HepG2 (cell line): ENCODE measurements around the gene MC1R. TPM values are rescaled to one million over a fixed set of nuclear protein-coding genes. Genes with fewer than 3 reads are reported as not detected.

Experiments used
- ATAC-seq: fragments of 200-7000 bp; cut with Tn5 transposase; 3 replicates; pipeline ENCODE4 v1.9.1; 2020; ENCODE audit warnings: mild to moderate bottlenecking, moderate library complexity
- BruUV-seq: library from RNA; stranded (reverse); fragments of 400-500 nt; replicated peaks from 2 replicates; lab custom pipeline; 2021; lab: Mats Ljungman, UMichigan
- CTCF ChIA-PET: fragments of 300-600 bp; formaldehyde crosslinking; extraction: SDS; loops from one replicate; lab custom pipeline; 2021; ENCODE audit warnings: low total read pairs, inconsistent platforms, low intra/inter-chr PET ratio; lab: Yijun Ruan, JAX
- POLR2A ChIA-PET: fragments of 350-600 bp; sonication (Branson Sonifier 250); formaldehyde crosslinking; loops from one replicate; lab custom pipeline; 2020; ENCODE audit warnings: antibody characterized with exemption, inconsistent platforms; lab: Yijun Ruan, JAX
- DNase-seq: peaks from one replicate; pipeline ENCODE4 v3.0.0-alpha.2; 2015; ENCODE audit warnings: low spot score
- FAIRE-seq: peaks from 3 replicates; lab custom pipeline; 2011; peaks lifted over from hg19 to GRCh38; lab: Jason Lieb, UNC
- H2AFZ ChIP-seq: one replicate; pipeline ENCODE4 v1.6.1; 2011; ENCODE audit warnings: low read length, inconsistent platforms
- H3K27ac ChIP-seq: fragments of 300-600 bp; 3 replicates; pipeline ENCODE4 v1.8.0; 2011; ENCODE audit warnings: mixed run types, mild to moderate bottlenecking, mixed read lengths, low read length, inconsistent platforms; ENCODE audit not compliant: insufficient read depth; ENCODE audit errors: extremely low read length
- H3K27me3 ChIP-seq, 2 experiments: fragments of 200-600 bp in 1 of 2; 2 replicates in 1 of 2; 3 replicates in 1 of 2; pipeline versions ENCODE4 v1.6.0 to v1.8.0; 2011; ENCODE audit warnings: low read length in 2 of 2, mild to moderate bottlenecking in 2 of 2, moderate library complexity in 2 of 2, inconsistent platforms in 1 of 2; ENCODE audit not compliant: insufficient read depth in 2 of 2, control insufficient read depth in 1 of 2
- H3K36me3 ChIP-seq, 2 experiments: fragments of 200-600 bp in 1 of 2; replicated peaks in 1 of 2; 2 replicates in 1 of 2; 3 replicates in 1 of 2; pipeline versions ENCODE4 v1.5.1 to v1.8.0; 2011; ENCODE audit warnings: low read length in 2 of 2, inconsistent platforms in 1 of 2; ENCODE audit not compliant: insufficient read depth in 2 of 2, control insufficient read depth in 1 of 2
- H3K4me1 ChIP-seq: 2 replicates; pipeline ENCODE4 v1.5.1; 2012; ENCODE audit warnings: low read length, inconsistent platforms; ENCODE audit not compliant: insufficient read depth
- H3K4me2 ChIP-seq: 2 replicates; pipeline ENCODE4 v1.6.0; 2011; ENCODE audit warnings: low read depth, low read length, inconsistent platforms
- H3K4me3 ChIP-seq, 3 experiments: fragments of 200-600 bp in 1 of 3; sonication (generic), shearing (Covaris generic) in 1 of 3; replicated peaks in 1 of 3; 2 replicates each; pipeline ENCODE4 v1.5.1; 2011 to 2016; ENCODE audit warnings: low read length in 3 of 3, inconsistent platforms in 2 of 3, low read depth in 2 of 3, mild to moderate bottlenecking in 2 of 3, control low read depth in 1 of 3, mixed read lengths in 1 of 3; ENCODE audit not compliant: insufficient read depth in 1 of 3
- H3K79me2 ChIP-seq: one replicate; pipeline ENCODE4 v1.6.1; 2011; ENCODE audit warnings: low read length, inconsistent platforms; ENCODE audit not compliant: insufficient read depth
- H3K9ac ChIP-seq: 2 replicates; pipeline ENCODE4 v1.6.0; 2011; ENCODE audit warnings: mild to moderate bottlenecking, low read depth, low read length, inconsistent platforms; ENCODE audit not compliant: insufficient read depth
- H3K9me3 ChIP-seq: 2 replicates; pipeline ENCODE4 v1.5.1; 2012; ENCODE audit warnings: mild to moderate bottlenecking, low read length
- H4K20me1 ChIP-seq: 2 replicates; pipeline ENCODE4 v1.6.0; 2011; ENCODE audit warnings: inconsistent platforms, mild to moderate bottlenecking, low read length, moderate library complexity; ENCODE audit not compliant: insufficient read depth
- CC2D1A ChIP-seq: sonication (generic); formaldehyde crosslinking; IDR thresholded peaks from 2 replicates; pipeline ENCODE4 v1.8.1; 2023; ENCODE audit warnings: mild to moderate bottlenecking, missing genetic modification reagents
- NFYB ChIP-seq: sonication (generic); formaldehyde crosslinking; IDR thresholded peaks from 2 replicates; pipeline ENCODE4 v1.4.0; 2020; ENCODE audit warnings: missing genetic modification reagents
- POLR2A ChIP-seq, 2 experiments: IDR thresholded peaks; 2 replicates each; pipeline ENCODE4 v1.6.1; 2011; ENCODE audit warnings: low read depth in 2 of 2, low read length in 2 of 2, mild to moderate bottlenecking in 1 of 2, moderate library complexity in 1 of 2; ENCODE audit not compliant: insufficient read depth in 1 of 2
- ZC3H4 ChIP-seq: sonication (generic); formaldehyde crosslinking; IDR thresholded peaks from 2 replicates; pipeline ENCODE4 v1.4.0; 2020; ENCODE audit warnings: missing genetic modification reagents, borderline replicate concordance
- ZFY ChIP-seq: sonication (generic); formaldehyde crosslinking; IDR thresholded peaks from 2 replicates; pipeline ENCODE4 v1.4.0; 2020; ENCODE audit warnings: missing genetic modification reagents
- ZNF253 ChIP-seq: sonication (generic); formaldehyde crosslinking; IDR thresholded peaks from 2 replicates; pipeline ENCODE4 v1.8.0; 2022; ENCODE audit warnings: mild to moderate bottlenecking, missing genetic modification reagents, borderline replicate concordance
- WGBS: methylation state at CpG from one replicate; pipeline ENCODE4 v1.1.6; 2017; ENCODE audit warnings: low lambda C conversion rate; 5-methylcytosine and 5-hydroxymethylcytosine counted together
- in situ Hi-C: cut with HindIII; loops from 2 replicates; pipeline ENCODE4 v1.10.0; 2017; ENCODE audit warnings: low pct_unique_long_range_greater_than_20kb; ENCODE audit not compliant: extremely low pct_ligation_motif_present
- intact Hi-C: fragments of 100-400 bp; cut with micrococcal nuclease; formaldehyde crosslinking; loops from one replicate; pipeline ENCODE4 v1.10.0; 2022; ENCODE audit not compliant: unreplicated experiment
- polyA plus RNA-seq, 8 experiments: library from polyadenylated mRNA; depleted of rRNA in 3 of 8; stranded (reverse) in 7 of 8; unstranded in 1 of 8; fragments of >200 nt; fragmentation: Illumina TruSeq in 4 of 8; extraction: Trizol in 4 of 8; gene quantifications; 2 replicates each; pipeline versions ENCODE4 v1.2.1 to v1.2.3, GENCODE V29; 2011 to 2016; ENCODE audit warnings: low read depth in 4 of 8, missing spikeins in 1 of 8, mixed read lengths in 1 of 8; ENCODE audit not compliant: insufficient read depth in 1 of 8
- total RNA-seq, 5 experiments: library from RNA; depleted of rRNA; stranded (reverse); fragments of >200 nt; fragmentation: Illumina TruSeq; extraction: Trizol; gene quantifications; 2 replicates each; pipeline ENCODE4 v1.2.3, GENCODE V29; 2016; ENCODE audit warnings: low read depth in 1 of 5
- TF ChIP-seq, protein P1 (sequence below): fragments of 450-650 bp; IDR thresholded peaks from 2 replicates; pipeline ENCODE4 v1.6.1; 2017
- TF ChIP-seq, protein P2 (sequence below), 2 experiments: fragments of 450-650 bp in 1 of 2; sonication (generic) in 1 of 2; formaldehyde crosslinking in 1 of 2; IDR thresholded peaks; 2 replicates each; pipeline versions ENCODE4 v1.6.1 to v1.8.0; 2016 to 2022; ENCODE audit warnings: antibody characterized with exemption in 1 of 2, mild to moderate bottlenecking in 1 of 2, missing genetic modification reagents in 1 of 2

Gene MC1R
- total and polyA plus RNA-seq, 2 of the 13 experiments (the other 11 are each of a cell fraction or from before 2014, with no cell fraction given): 9.1 to 14.8 TPM

GRCh38 chr16:89873109-89873971, 45.3 kb upstream of the MC1R start, which contains the start of gene TCF25 (continued):
- peak; percentile 62; the same call in 1 of the 2 replicates for TF ChIP-seq ZC3H4 (CRISPR knock-in tag)
- peak; percentile 97 for TF ChIP-seq ZNF253 (CRISPR knock-in tag)

DNA sequence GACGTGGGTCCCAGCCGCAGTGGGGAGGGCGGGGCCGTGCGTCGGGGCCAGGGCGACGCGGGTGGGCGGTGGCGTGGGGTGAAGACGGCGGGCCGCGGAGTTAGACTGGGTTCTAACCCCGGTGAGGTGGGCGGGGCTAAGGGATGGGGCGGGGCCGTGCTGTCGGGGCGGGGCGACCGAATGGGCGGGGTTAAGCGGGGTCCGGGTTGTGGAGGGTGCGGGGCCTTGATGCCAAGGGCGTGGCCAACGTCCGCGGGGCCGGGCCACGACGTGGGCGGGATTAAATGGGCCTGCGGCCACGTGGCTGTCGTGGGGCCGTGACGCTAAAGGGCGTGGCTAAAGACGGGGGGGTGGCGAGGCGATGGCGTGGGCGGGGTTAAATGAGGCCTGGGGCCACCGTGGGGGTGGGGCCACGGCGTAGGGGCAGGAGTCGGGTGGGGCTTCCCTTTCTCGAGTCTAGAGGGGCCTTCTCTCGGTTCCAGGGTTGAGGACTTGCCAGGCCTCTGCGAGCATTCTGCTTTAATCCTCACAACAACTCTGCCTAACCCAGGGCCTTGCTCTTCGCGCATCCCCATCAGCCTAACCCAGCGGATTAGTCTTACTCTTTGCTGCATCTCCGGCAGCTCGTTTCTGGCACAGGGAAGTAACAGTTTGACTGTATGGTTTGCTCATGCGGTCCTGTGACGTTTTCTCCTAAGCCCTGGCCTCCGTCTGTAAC, 44.5 kb upstream of the MC1R start:
- CTCF ChIA-PET: no interaction called here
- Histone ChIP-seq H3K9me3 (no peaks in the 10 kb centered on the region), H2AFZ (no peak overlapping the region), H3K4me3 (peak overlapping the region; percentile 84 to 99 (median 98)), H3K27me3 (no peaks in the 10 kb centered on the region), H4K20me1 (peaks cover 20% of the 10 kb centered on the region), H3K9ac (peak overlapping the region; percentile 100), H3K36me3 (peaks cover 11 to 18% of the 10 kb centered on the region in 2 experiments), H3K4me2 (peak overlapping the region; percentile 99), H3K79me2 (peaks cover 44% of the 10 kb centered on the region), H3K4me1 (peaks cover 34% of the 10 kb centered on the region), H3K27ac (peak overlapping the region; percentile 100)
- POLR2A ChIA-PET: interaction anchor here (0.6 to 4.5 kb wide), 24 partner anchors 13 to 174 kb away, joined by 3 to 77 read pairs (median 10); partner anchors contain the start of genes DEF8, FANCA, MC1R and SPATA2L
- FAIRE-seq (peak; percentile 72), DNase-seq (peak; percentile 89), ATAC-seq (peak; percentile 61)
- BruUV-seq: no TSS peak
- in situ Hi-C loops (no loop called here), intact Hi-C loops (loop anchor here (2.0 to 5.0 kb wide), 3 partner anchors 37 to 57 kb away; partner anchors contain the start of genes FANCA and MC1R)
- 6% methylated on average over 59 of the region's 61 CpGs for WGBS
- TF ChIP-seq, protein P1, sequence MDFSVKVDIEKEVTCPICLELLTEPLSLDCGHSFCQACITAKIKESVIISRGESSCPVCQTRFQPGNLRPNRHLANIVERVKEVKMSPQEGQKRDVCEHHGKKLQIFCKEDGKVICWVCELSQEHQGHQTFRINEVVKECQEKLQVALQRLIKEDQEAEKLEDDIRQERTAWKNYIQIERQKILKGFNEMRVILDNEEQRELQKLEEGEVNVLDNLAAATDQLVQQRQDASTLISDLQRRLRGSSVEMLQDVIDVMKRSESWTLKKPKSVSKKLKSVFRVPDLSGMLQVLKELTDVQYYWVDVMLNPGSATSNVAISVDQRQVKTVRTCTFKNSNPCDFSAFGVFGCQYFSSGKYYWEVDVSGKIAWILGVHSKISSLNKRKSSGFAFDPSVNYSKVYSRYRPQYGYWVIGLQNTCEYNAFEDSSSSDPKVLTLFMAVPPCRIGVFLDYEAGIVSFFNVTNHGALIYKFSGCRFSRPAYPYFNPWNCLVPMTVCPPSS: no peak
- TF ChIP-seq NFYB (CRISPR knock-in tag) (peak; percentile 53), CC2D1A (CRISPR knock-in tag) (no peak), ZFY (CRISPR knock-in tag) (peak; percentile 67), POLR2A (IDR thresholded peaks at IDR 0.05; ENCODE audit: insufficient read depth in 1 of 2, low read depth in 2 of 2, low read length in 2 of 2) (peak in 1 of 2 experiments; percentile 65)
- TF ChIP-seq, protein P2, sequence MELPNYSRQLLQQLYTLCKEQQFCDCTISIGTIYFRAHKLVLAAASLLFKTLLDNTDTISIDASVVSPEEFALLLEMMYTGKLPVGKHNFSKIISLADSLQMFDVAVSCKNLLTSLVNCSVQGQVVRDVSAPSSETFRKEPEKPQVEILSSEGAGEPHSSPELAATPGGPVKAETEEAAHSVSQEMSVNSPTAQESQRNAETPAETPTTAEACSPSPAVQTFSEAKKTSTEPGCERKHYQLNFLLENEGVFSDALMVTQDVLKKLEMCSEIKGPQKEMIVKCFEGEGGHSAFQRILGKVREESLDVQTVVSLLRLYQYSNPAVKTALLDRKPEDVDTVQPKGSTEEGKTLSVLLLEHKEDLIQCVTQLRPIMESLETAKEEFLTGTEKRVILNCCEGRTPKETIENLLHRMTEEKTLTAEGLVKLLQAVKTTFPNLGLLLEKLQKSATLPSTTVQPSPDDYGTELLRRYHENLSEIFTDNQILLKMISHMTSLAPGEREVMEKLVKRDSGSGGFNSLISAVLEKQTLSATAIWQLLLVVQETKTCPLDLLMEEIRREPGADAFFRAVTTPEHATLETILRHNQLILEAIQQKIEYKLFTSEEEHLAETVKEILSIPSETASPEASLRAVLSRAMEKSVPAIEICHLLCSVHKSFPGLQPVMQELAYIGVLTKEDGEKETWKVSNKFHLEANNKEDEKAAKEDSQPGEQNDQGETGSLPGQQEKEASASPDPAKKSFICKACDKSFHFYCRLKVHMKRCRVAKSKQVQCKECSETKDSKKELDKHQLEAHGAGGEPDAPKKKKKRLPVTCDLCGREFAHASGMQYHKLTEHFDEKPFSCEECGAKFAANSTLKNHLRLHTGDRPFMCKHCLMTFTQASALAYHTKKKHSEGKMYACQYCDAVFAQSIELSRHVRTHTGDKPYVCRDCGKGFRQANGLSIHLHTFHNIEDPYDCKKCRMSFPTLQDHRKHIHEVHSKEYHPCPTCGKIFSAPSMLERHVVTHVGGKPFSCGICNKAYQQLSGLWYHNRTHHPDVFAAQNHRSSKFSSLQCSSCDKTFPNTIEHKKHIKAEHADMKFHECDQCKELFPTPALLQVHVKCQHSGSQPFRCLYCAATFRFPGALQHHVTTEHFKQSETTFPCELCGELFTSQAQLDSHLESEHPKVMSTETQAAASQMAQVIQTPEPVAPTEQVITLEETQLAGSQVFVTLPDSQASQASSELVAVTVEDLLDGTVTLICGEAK (IDR thresholded peaks at IDR 0.05): no peak
- TF ChIP-seq, protein P2 (CRISPR knock-in tag; IDR thresholded peaks at IDR 0.05): no peak; the same call in 1 of the 2 replicates
